DOHH2 (cell line): ENCODE measurements around the gene ADCY3.

Experiments used
- EZH2phosphoT487 ChIP-seq: fragments of 200-600 bp; sonication (generic); IDR thresholded peaks from 2 replicates; pipeline ENCODE4 v1.6.1; 2017; ENCODE audit warnings: borderline replicate concordance, mild to moderate bottlenecking, antibody characterized with exemption, low read length, moderate library complexity, mixed read lengths
- TF ChIP-seq, protein P1 (sequence below): fragments of 200-600 bp; sonication (generic); IDR thresholded peaks from one replicate; pipeline ENCODE4 v1.5.1; 2014; ENCODE audit warnings: antibody characterized with exemption, mild to moderate bottlenecking, low read depth, low read length; ENCODE audit not compliant: poor library complexity, severe bottlenecking

DNA sequence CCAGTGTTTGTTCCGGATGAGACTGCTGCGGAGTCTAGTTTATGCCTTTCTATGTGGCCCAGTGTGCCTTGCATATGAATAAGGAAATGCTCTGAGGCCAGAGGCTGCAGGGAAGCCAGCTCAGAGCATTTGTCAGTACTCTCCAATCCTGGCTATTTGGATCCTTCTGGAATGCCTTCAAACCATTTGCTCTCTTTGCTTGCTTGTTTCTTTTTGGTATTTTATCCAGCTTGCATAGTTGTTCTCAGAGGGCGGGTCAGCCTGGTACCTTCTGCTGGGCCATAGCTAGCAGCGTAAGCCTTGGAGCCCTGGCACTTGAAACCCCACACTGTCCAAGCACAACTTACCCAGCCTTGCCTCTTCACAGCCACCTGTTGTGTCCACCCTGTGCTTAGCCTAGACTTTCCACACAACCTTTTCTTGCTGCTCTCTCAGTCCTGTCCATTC, 106.3 kb downstream of the ADCY3 start:
- TF ChIP-seq, protein P1, sequence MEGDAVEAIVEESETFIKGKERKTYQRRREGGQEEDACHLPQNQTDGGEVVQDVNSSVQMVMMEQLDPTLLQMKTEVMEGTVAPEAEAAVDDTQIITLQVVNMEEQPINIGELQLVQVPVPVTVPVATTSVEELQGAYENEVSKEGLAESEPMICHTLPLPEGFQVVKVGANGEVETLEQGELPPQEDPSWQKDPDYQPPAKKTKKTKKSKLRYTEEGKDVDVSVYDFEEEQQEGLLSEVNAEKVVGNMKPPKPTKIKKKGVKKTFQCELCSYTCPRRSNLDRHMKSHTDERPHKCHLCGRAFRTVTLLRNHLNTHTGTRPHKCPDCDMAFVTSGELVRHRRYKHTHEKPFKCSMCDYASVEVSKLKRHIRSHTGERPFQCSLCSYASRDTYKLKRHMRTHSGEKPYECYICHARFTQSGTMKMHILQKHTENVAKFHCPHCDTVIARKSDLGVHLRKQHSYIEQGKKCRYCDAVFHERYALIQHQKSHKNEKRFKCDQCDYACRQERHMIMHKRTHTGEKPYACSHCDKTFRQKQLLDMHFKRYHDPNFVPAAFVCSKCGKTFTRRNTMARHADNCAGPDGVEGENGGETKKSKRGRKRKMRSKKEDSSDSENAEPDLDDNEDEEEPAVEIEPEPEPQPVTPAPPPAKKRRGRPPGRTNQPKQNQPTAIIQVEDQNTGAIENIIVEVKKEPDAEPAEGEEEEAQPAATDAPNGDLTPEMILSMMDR = no peak
- no peak for TF ChIP-seq EZH2phosphoT487
